OCI-M1 (cell line): ENCODE data around the gene RALGAPA1.
A peak's percentile ranks its signal among the peaks of the same experiment; 100 is the strongest.
"Not testable (repeated sequence)": the region's sequence is repeated elsewhere in the genome, so short reads cannot be mapped to it uniquely, and the experiment has no call there.

Source experiments
- DNase-seq: peaks from one replicate; lab custom pipeline; 2025; lab: John Stamatoyannopoulos, UW

Gene RALGAPA1

DNA sequence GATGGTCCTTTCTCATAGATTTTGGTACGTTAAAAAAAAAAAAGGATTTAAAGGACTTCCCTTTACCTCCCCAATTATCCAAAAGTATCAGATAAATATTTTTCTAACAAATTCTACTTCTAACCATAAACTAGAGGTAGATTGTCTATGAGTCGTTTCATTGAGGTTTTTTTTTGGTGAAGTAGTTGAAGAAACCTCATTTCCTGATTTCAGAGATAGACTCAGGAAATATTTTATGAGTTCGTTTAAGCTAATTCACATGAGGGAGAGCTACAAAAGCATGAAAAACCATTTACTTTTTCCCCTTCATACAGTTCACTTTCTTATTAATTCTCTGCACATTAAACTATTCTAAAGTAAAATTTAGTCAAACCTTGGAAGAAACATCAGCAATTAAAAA is 112.5 kb downstream of the RALGAPA1 start:
- DNase-seq, result no peak

GRCh38 chr14:35696119-35696518 is 113.0 kb downstream of the RALGAPA1 start:
- DNase-seq, result no peak

DNA sequence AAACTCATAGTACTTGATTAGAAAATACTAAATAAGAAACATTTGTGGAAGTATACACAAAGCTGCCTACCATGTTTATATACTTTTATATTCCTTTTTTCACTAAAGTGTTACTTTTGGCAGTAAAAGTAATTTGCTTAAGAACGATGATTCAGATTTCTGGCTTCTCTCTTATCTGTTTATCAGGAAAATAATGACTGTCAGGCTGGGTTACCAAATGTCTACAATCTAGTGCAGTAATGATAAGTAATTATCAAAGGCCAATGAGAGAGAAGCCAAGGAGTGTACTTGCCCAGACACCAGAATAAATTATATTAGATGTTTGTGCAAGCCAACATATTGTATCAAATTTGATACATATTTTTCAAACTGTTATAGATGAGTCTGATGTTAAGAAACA is 113.4 kb downstream of the RALGAPA1 start:
- DNase-seq, result no peak

- DNase-seq, result no peak
Measured at GRCh38 chr14:35695072-35695471, 114.0 kb downstream of the RALGAPA1 start.

GRCh38 chr14:35689000-35689460 is 120.1 kb downstream of the RALGAPA1 start:
- no peak for DNase-seq

DNA sequence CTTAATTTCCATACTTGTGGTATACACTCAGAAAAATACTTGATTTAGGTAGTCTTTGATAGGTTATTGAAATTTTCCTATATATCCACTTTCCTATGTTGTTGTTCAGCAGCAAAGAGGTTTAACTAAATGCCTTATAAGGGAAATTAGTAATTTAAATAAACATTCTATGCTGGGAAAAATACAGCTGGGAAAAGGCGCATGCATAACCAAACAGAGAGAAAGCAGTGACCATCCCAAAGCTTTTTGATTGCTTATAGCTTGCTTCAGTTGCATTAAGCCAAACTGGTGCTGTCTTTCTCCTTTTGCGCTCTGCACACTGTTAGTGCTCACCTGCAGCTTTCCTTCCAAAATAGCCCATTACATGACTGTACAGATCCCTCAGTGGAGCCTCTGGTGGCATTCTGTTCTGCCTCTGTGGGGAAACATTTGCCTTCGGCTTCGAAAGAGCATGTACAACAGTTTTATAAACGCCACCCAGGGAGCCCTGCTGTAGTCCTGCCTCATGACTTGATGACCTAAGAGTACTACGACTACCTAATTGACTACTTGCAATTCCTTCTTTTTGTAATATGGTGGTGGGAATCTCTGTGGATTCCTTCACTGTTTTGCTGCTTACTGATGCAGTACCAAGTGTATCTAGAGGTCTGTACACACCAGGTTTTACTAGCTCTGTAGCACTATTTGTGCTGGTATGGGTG is 120.8 kb downstream of the RALGAPA1 start:
- no peak for DNase-seq

GRCh38 chr14:35687335-35687939 is 121.7 kb downstream of the RALGAPA1 start:
- DNase-seq, result peak; percentile 71

DNA sequence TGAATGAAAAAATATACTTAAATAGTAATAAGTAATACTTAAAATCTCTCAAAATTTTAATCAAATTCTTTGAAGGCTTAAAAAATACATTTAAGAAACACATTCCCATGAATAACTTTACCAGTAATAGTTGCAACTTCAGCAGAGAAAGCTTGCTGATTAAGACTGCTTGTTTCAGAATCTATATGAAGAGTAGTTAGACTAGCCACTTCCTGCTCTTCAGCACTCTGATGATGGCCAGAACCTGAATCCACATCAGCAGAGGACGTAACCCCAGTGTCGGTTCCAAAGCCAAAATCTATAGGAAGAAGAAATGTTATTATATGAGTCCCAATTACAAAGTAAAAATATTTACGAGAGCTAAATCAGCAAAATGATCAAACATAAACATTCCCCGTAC is 125.4 kb downstream of the RALGAPA1 start:
- not testable (repeated sequence) for DNase-seq

DNA sequence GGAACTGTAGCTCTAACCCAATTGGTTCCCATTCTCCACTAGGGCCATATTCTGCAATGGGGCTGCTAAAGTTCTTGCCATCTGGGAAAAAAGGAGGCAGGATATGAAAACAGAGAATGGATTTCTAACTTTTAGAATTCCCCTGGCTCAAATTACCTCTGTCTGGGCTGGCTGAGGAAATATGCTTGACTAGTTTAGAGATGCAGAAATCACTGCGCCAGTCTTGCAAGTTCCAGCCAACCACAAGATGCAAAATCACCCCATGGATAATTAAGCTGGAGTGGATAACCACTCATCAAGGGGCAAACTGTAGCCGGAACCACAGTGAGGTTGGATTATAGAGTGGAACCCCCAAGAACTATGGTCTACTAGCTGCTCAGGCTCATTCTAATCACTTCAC is 126.3 kb downstream of the RALGAPA1 start:
- no peak for DNase-seq

GRCh38 chr14:35678403-35679028 is 130.6 kb downstream of the RALGAPA1 start:
- peak; percentile 60 for DNase-seq

- DNase-seq, result no peak
Measured at GRCh38 chr14:35669782-35670181, 139.3 kb downstream of the RALGAPA1 start.

DNA sequence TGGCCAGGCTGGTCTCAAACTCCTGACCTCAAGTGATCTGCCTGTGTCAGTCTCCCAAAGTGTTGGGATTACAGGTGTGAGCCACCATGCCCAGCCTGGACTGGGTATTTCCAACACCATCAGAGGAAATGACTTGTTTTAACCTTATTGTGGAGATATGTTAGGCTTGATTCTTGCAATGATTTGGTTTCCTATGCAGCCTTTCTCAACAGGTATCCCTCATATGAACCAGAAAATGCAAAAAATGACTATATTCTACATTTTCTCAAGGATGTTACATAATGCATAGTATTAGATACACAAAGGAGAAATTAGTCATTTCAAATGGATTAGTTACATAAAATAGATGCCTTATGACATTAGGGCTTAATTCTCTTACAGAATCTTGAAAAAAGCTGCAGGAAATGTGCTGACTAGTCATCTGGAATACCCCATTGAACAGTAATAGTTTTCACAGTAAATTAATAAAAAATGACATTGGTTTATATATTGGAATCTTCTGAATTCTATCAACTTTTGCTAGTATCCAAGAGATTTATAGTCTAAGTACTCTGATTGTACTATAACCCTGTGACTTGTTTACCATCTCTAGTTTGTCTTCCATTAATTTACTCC is 142.6 kb downstream of the RALGAPA1 start:
- DNase-seq, result no peak

GRCh38 chr14:35661875-35662274 is 147.2 kb downstream of the RALGAPA1 start:
- no peak for DNase-seq

- DNase-seq, result no peak
Measured at GRCh38 chr14:35653045-35653444, 156.1 kb downstream of the RALGAPA1 start.

GRCh38 chr14:35643513-35643912 is 165.6 kb downstream of the RALGAPA1 start:
- no peak for DNase-seq

- no peak for DNase-seq
Measured at GRCh38 chr14:35637851-35638250, 171.2 kb downstream of the RALGAPA1 start.

DNA sequence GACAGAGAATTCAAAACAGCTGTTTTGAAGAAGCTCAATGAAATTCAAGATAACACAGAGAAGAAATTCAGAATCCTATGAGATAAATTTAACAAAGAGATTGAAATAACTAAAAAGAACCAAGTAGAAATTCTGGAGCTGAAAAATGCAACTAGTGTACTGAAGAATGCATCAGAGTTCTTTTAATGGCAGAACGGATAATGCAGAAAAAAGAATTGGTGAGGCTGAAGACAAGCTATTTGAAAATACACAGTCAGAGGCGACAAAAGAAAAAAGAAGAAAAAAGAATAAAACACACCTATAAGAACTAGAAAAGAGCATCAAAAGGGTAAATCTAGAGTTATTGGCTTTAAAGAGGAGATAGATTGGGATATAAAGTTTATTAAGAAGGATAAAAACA is 171.8 kb downstream of the RALGAPA1 start:
- DNase-seq, result no peak

- DNase-seq, result peak; percentile 34
Measured at GRCh38 chr14:35632676-35633075, 176.4 kb downstream of the RALGAPA1 start.

- no peak for DNase-seq
Measured at GRCh38 chr14:35632271-35632670, 176.8 kb downstream of the RALGAPA1 start.

DNA sequence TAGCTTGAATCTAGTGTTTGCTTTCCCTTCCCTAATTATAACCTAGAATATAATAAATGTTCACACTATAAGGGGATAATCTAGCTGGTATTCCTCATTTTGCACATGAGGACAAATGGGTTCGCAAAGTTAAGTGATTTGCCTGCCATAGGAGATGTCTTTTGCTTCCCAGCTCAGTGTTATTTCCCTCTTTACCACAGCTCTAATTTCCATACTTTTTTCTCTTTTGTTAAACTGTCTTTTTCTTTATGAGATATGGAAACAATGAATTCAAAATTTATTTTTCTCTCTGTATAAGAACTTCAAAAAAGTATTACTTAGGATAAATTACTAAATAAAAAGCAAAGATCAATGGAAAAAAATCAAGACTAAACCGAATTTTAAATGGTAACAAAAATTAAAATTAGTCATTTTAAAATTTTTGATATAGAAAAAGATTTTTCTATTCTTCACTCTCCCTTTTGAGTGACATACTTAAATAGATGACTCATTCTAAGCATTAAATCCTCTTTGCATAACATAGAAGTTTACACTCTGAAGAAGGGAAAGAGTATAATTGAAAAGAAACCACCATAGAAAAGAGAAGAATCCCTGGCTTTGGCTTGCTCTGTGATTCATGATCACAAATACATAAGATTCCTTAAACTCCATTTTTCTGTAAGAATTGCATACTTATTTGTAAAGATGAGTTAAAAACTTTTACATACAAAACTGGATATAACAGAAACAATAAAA is 177.9 kb downstream of the RALGAPA1 start:
- DNase-seq, result no peak

- no peak for DNase-seq
Measured at GRCh38 chr14:35628989-35629388, 180.1 kb downstream of the RALGAPA1 start.

DNA sequence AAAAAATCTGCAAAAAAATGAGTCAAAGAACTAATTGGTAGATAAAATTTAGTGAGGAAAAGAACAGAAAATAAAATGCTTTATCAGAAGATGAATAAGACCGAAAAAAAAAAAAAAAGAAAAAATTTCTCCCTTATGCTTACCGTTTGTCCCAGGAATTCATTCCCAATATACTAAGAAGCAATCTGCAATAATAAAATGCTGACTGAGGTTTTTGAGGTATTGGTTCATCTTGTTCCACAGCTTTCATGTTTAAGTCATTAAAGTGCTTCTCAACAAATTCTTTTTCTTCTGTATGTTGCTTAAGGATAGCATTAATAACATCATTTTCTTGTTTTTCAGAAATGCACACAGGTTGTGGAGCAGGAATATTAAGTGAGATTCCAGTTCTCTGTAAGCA is 182.1 kb downstream of the RALGAPA1 start:
- not testable (repeated sequence) for DNase-seq
